PC-3 (cell line): ENCODE results near the gene APBB2.

Source experiments
- EZH2 ChIP-seq: fragments of 300-600 bp; sonication (generic); IDR thresholded peaks from one replicate; pipeline ENCODE4 v1.6.1; 2017; ENCODE audit warnings: antibody characterized with exemption, mild to moderate bottlenecking, low read length; ENCODE audit not compliant: unreplicated experiment
- EZH2phosphoT487 ChIP-seq: fragments of 300-600 bp; sonication (generic); IDR thresholded peaks from 2 replicates; pipeline ENCODE4 v1.6.1; 2018; ENCODE audit warnings: mild to moderate bottlenecking, antibody characterized with exemption, low read length, borderline replicate concordance
- TF ChIP-seq, protein P1 (sequence below): fragments of 300-600 bp; sonication (generic); conservative IDR thresholded peaks from 2 replicates; pipeline ENCODE4 v1.5.1; 2017; ENCODE audit warnings: antibody characterized with exemption, low read depth, mild to moderate bottlenecking, low read length

DNA sequence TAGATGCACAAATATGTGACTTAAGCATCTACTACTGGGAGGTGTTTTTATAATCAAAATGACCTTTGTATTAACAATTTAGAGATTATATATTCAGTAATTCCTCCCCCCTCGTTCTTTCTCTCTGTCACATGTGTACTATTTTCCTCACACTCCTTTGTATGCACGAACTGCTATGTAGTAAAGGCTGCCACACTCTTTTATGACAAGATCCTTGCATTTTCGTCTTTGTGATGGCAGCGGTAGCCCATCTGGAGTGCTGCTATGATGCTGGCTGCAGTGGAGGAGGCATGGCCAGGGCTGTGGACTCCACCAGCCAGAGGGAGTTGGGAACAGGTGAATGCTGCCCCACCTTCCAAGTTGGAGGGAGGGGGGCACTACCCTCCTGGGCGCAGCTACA lies 248.3 kb downstream of the APBB2 start:
- TF ChIP-seq, protein P1, sequence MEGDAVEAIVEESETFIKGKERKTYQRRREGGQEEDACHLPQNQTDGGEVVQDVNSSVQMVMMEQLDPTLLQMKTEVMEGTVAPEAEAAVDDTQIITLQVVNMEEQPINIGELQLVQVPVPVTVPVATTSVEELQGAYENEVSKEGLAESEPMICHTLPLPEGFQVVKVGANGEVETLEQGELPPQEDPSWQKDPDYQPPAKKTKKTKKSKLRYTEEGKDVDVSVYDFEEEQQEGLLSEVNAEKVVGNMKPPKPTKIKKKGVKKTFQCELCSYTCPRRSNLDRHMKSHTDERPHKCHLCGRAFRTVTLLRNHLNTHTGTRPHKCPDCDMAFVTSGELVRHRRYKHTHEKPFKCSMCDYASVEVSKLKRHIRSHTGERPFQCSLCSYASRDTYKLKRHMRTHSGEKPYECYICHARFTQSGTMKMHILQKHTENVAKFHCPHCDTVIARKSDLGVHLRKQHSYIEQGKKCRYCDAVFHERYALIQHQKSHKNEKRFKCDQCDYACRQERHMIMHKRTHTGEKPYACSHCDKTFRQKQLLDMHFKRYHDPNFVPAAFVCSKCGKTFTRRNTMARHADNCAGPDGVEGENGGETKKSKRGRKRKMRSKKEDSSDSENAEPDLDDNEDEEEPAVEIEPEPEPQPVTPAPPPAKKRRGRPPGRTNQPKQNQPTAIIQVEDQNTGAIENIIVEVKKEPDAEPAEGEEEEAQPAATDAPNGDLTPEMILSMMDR = no peak
- no peak for TF ChIP-seq EZH2phosphoT487
- no peak for TF ChIP-seq EZH2
